GM19455 (cell line): ENCODE data around the gene RXFP3.

ENCODE experiments used
- ATAC-seq: cut with Tn5 transposase; IDR thresholded peaks from one replicate; pipeline ENCODE4 v1.9.1; 2021; ENCODE audit not compliant: unreplicated experiment

RXFP3 gene

GRCh38 chr5:33978306-33978705 lies 42.1 kb downstream of the RXFP3 start:
- ATAC-seq: no peak

- ATAC-seq: no peak
Observed at GRCh38 chr5:33980030-33980429, 43.8 kb downstream of the RXFP3 start.

- no peak for ATAC-seq
Observed at GRCh38 chr5:33981408-33982162, 45.4 kb downstream of the RXFP3 start.

GRCh38 chr5:33984178-33984577 lies 48.0 kb downstream of the RXFP3 start:
- no peak for ATAC-seq

GRCh38 chr5:33984671-33985124 lies 48.5 kb downstream of the RXFP3 start, which contains the start of gene SLC45A2:
SLC45A2 (minus strand) TSS chr5:33984693; CDS start chr5:33984583, 110 bp downstream.
- ATAC-seq: no peak

- ATAC-seq: no peak
Observed at GRCh38 chr5:33985447-33985846, 49.3 kb downstream of the RXFP3 start.
